Activated naive CD4-positive, alpha-beta T cell treated with anti-CD3 and anti-CD28 coated beads, Interleukin-2, amount 10 ng/mL, durations not matched to agents 7 days and 5 days (primary cell): ENCODE data around the gene TREM2.
"Not testable (repeated sequence)": the region's sequence is repeated elsewhere in the genome, so short reads cannot be mapped to it uniquely, and the experiment has no call there.

Source experiments
- CTCF ChIA-PET: fragments of 350-600 bp; sonication (Branson Sonifier 250); formaldehyde crosslinking; loops from one replicate; lab custom pipeline; 2021; ENCODE audit warnings: antibody characterized with exemption; lab: Charles Lee
- DNase-seq: peaks from one replicate; pipeline ENCODE4 v3.0.0-alpha.2; 2020
- H3K27ac Mint-ChIP-seq: one replicate; pipeline ENCODE4 v1.8.0; 2021; ENCODE audit warnings: mild to moderate bottlenecking, moderate library complexity, mixed read lengths
- H3K27me3 Mint-ChIP-seq: one replicate; pipeline ENCODE4 v1.8.0; 2021; ENCODE audit warnings: mild to moderate bottlenecking, mixed read lengths
- H3K36me3 Mint-ChIP-seq: one replicate; pipeline ENCODE4 v1.8.0; 2021; ENCODE audit warnings: mixed read lengths
- H3K4me1 Mint-ChIP-seq: one replicate; pipeline ENCODE4 v1.8.0; 2021; ENCODE audit warnings: mixed read lengths
- H3K4me3 Mint-ChIP-seq: one replicate; pipeline ENCODE4 v1.8.0; 2021; ENCODE audit warnings: mild to moderate bottlenecking, moderate library complexity, mixed read lengths
- H3K9me3 Mint-ChIP-seq: one replicate; pipeline ENCODE4 v1.8.0; 2021; ENCODE audit warnings: mixed read lengths

Gene TREM2

DNA sequence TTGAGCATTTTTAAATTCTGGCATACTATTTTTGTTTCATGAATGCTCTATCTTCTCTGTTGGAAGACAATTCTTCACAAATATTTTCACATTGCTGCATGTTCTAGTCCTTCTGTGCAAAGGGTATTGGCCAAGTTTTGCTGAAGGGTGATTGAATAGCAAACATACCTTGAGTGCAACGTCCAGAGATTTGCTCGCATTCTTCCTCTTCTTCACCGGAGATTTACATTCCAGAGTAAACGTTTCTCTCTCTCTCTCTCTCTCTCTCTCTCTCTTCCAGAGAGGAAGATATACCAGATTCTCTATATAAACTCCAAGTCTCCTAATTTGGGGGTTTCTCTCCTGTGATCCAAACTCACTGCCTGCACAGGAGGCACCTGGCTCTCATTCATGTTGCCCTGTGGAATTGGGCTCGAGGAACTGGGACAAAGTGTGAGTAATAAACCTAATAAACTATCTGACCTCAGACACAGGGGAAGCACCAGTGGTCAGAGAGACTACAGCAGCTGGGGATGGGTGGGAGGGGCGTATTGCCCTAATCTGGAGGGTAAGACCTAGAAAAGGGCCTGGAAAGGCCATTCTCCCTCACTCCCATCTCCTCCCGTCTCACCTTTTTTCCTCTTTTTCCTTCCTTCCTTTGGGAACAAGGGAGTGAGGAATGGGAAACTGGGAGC is 7.6 kb downstream of the TREM2 start:
- no peaks in the 10 kb centered on the region for H3K36me3 Mint-ChIP-seq
- H3K27me3 Mint-ChIP-seq = peaks cover 61% of the 10 kb centered on the region
- peaks cover 12% of the 10 kb centered on the region for H3K4me1 Mint-ChIP-seq
- H3K9me3 Mint-ChIP-seq = no peaks in the 10 kb centered on the region
- DNase-seq = no peak
- no peak overlapping the region for H3K4me3 Mint-ChIP-seq
- H3K27ac Mint-ChIP-seq = peak overlapping the region; percentile 19
- CTCF ChIA-PET = no interaction called here

DNA sequence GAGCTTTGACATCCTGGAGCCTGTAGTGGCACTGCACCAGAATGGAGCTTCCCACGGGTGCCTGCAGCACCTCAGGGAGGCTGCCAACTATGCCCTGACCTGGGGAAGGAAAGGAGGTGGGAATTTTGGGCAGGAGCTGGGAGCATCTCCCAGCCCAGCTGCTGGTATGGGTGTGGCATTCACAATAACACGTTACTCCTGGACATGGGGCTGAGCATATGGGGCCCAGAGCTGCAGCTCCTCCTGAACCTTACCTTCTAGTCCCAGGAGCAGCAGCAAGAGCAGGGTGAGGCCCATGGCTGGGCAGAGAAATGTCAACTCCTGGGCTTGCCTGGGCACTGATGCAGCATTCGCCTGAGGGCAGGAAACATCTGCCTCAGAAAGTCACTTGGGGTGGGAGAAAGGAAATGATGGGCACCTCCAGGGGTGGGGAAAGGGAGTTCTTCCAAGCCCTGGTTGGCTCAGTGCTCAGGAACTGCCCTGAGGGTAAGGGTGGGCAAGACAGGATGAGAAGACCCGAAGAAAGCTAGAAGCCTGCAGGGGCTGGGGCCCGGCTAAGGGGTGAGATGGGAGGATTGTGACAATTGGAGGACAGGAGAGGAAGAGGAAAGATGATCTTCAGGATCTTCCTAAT is 8.8 kb downstream of the TREM2 start, which contains the start of gene TREML1:
TSS of gene TREML1 (minus strand) at position 356 of the 634 bp plus-strand sequence. CDS start at position 297, 59 bp downstream.
- no peaks in the 10 kb centered on the region for H3K9me3 Mint-ChIP-seq
- DNase-seq = no peak
- no peak within 1 kb of the TSS for H3K27ac Mint-ChIP-seq
- no peak within 1 kb of the TSS for H3K4me3 Mint-ChIP-seq
- CTCF ChIA-PET = interaction anchor here (1.0 kb wide), 1 partner anchor 20 kb away, joined by 3 read pairs; no protein-coding TSS in a partner anchor
- peaks cover 53% of the 10 kb centered on the region for H3K27me3 Mint-ChIP-seq
- H3K36me3 Mint-ChIP-seq = no peaks in the 10 kb centered on the region
- H3K4me1 Mint-ChIP-seq = peaks cover 12% of the 10 kb centered on the region

DNA sequence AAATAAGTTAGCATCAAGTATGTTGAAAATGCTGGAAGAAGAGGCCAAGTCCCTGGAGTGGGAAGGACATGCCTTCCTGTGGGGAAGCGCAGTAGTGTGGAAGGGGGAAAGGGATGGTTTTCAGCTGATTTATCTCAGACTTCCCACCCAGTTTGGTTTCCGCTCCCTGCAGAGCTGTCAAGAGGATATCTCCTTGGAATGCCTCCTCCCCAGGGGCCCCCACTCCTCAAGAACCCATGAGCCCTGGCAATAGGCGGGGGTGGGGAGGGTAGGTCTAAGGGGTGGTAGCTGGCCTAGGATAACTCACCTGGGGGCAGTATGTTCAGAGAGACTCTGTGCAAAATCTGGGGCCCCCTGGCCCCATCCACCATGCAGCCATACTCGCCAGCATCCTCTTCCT is 9.5 kb downstream of the TREM2 start:
- CTCF ChIA-PET = interaction anchor here (1.0 to 1.1 kb wide), 2 partner anchors 21 to 167 kb away, joined by 3 read pairs; no protein-coding TSS in a partner anchor
- DNase-seq = no peak
- H3K27me3 Mint-ChIP-seq = peaks cover 47% of the 10 kb centered on the region
- no peak overlapping the region for H3K4me3 Mint-ChIP-seq
- no peaks in the 10 kb centered on the region for H3K9me3 Mint-ChIP-seq
- H3K36me3 Mint-ChIP-seq = peaks cover 3% of the 10 kb centered on the region
- no peak overlapping the region for H3K27ac Mint-ChIP-seq
- peaks cover 18% of the 10 kb centered on the region for H3K4me1 Mint-ChIP-seq

DNA sequence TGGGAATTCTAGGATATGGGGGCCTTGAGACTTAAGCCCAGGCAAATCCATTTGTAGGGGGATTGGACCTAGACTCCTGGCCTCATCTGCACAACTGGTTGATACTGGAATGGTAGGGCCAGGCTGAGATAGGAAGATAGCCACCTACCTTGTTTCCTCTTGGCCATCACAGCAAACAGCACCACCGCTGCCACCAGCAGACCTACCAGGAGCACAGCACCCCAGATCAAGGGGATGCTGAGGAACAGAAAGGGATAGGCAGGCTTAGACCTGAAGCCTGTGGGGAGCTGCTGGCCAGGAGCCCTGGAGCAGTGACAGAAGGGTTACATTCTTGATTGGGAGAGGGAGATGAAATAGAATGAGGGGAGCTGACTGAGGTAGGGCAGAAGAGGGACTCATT is 12.2 kb downstream of the TREM2 start:
- no peaks in the 10 kb centered on the region for H3K9me3 Mint-ChIP-seq
- peaks cover 22% of the 10 kb centered on the region for H3K27me3 Mint-ChIP-seq
- H3K36me3 Mint-ChIP-seq = peaks cover 5% of the 10 kb centered on the region
- CTCF ChIA-PET = no interaction called here
- DNase-seq = no peak
- H3K27ac Mint-ChIP-seq = no peak overlapping the region
- no peak overlapping the region for H3K4me3 Mint-ChIP-seq
- H3K4me1 Mint-ChIP-seq = peaks cover 36% of the 10 kb centered on the region

DNA sequence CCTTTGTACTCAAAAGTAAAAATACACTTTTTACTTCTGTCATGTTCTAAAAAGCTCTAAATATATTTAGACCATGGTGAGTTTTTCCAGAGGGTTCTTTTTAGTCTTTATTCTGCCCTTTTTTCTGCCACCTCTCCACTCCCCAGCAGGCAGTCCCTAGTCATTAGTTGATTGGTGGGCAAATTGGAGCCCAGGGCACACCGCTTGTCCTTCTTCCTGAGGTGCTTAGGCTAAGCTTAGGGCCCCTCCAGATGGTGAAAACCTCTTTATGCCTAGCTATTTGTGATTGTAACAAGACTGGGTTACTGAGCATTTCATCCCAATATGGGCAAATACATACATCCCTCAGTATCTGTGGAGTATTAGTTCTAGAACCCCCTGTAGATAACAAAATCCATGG is 15.0 kb downstream of the TREM2 start:
- CTCF ChIA-PET = no interaction called here
- peaks cover 32% of the 10 kb centered on the region for H3K4me1 Mint-ChIP-seq
- peaks cover 6% of the 10 kb centered on the region for H3K36me3 Mint-ChIP-seq
- peak overlapping the region; percentile 40 for H3K4me3 Mint-ChIP-seq
- peaks cover 4% of the 10 kb centered on the region for H3K27me3 Mint-ChIP-seq
- H3K9me3 Mint-ChIP-seq = no peaks in the 10 kb centered on the region
- peak overlapping the region; percentile 64 for H3K27ac Mint-ChIP-seq
- DNase-seq = no peak

DNA sequence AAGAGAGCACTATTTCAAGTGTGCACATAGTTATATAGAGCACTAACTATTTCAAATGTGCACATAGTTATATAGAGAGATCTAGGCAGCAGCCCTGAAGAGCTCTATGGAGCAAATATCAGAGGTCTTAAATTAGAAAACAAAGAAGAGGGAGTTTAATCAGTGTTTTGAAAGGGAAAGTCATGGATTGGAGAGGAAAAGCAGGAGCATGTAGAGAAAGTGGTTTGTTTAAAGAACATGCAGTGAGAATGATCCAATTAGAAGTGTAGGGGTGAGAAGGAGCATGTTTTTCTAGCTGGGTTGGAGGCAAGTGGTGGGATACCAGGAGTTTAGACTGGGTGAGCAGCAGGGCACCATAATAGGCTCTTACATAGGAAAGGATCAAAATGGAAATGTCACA is 26.0 kb downstream of the TREM2 start:
- CTCF ChIA-PET = no interaction called here
- no peak for DNase-seq
- Mint-ChIP-seq H3K27me3 (no peaks in the 10 kb centered on the region), H3K4me1 (peaks cover 3% of the 10 kb centered on the region), H3K36me3 (no peaks in the 10 kb centered on the region), H3K9me3 (no peaks in the 10 kb centered on the region), H3K27ac (no peak overlapping the region), H3K4me3 (no peak overlapping the region)

DNA sequence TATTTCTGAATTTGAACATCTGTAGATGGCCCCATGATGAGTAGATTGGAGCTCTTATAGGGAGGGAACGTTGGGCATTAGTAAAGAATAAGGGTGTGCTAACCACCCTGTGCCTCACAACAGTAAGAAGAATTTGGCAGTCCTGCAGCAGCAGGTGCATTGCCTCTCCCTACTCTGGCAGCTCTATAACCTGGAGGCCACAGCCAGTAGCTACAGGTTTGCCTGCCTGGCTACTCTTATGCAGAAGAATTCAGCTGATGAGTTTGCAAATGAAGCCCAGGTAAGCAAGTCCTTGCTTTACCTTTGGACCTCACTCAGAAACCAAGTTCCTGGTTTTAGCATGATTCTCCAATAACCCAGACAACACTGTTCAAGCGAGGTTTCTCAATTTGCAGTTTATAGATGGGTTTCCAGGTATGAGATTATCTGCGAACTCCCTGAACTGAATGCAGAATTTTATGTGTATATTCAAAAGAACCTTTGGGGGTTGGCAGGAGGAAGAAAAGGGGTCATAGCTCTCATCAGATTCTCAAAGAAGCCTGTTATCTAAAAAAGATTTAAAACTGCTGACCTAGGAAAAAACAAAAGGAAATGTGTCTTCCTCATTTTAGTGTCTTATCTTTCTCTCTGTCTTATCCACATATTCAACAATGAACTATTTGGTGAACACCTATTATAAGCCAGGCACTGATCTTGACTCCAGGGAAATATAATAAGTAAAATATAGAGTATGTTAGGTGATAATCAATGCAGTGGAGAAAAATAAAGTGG is 27.7 kb downstream of the TREM2 start:
- no peak for DNase-seq
- Mint-ChIP-seq H3K9me3 (no peaks in the 10 kb centered on the region), H3K4me1 (peaks cover 3% of the 10 kb centered on the region), H3K27ac (no peak overlapping the region), H3K27me3 (no peaks in the 10 kb centered on the region), H3K4me3 (no peak overlapping the region), H3K36me3 (no peaks in the 10 kb centered on the region)
- CTCF ChIA-PET = no interaction called here

DNA sequence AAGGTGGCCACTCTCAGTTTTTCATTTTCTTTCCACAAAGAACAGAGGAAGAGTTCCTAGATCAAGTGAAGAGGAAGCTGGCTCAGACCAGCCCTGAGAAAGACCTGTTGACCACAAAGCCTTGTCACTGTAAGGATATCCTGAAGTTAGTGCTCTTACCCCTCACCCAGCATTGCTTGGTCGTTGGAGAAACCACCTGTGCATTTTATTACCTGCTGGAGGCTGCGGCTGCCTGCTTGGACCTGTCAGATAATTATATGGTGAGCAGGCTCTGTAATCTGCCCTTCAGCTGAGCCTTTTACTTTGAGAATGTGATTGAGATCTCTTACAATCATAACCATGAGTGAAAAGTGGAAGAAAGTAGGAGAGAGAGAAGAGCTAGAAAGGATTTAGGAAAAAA is 30.7 kb downstream of the TREM2 start:
- CTCF ChIA-PET = no interaction called here
- Mint-ChIP-seq H3K27me3 (no peaks in the 10 kb centered on the region), H3K9me3 (no peaks in the 10 kb centered on the region), H3K36me3 (no peaks in the 10 kb centered on the region), H3K27ac (no peak overlapping the region), H3K4me3 (no peak overlapping the region), H3K4me1 (peaks cover 3% of the 10 kb centered on the region)
- no peak for DNase-seq

DNA sequence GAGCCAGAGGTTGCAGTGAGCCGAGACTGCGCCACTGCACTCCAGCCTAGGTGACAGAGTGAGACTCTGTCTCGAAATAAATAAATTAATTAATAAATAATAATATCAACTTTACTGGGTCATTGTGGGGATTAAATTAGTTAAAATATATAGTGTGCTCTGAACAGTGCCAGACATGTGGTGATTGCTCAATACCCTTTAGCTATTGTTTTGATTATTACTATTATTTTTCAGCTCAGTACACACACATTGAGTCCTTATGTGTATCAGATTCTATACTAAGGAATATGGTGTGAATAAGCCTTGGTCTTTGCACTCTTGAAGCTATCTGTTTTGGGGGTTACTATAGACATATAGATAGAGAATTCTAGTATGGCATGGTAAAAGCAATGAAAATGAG is 37.6 kb downstream of the TREM2 start:
- no peaks in the 10 kb centered on the region for H3K36me3 Mint-ChIP-seq
- CTCF ChIA-PET = interaction anchor here (1.0 kb wide), 1 partner anchor 57 kb away, joined by 3 read pairs; no protein-coding TSS in a partner anchor
- no peak for DNase-seq
- no peaks in the 10 kb centered on the region for H3K9me3 Mint-ChIP-seq
- H3K27ac Mint-ChIP-seq = no peak overlapping the region
- no peaks in the 10 kb centered on the region for H3K4me1 Mint-ChIP-seq
- no peaks in the 10 kb centered on the region for H3K27me3 Mint-ChIP-seq
- H3K4me3 Mint-ChIP-seq = no peak overlapping the region

DNA sequence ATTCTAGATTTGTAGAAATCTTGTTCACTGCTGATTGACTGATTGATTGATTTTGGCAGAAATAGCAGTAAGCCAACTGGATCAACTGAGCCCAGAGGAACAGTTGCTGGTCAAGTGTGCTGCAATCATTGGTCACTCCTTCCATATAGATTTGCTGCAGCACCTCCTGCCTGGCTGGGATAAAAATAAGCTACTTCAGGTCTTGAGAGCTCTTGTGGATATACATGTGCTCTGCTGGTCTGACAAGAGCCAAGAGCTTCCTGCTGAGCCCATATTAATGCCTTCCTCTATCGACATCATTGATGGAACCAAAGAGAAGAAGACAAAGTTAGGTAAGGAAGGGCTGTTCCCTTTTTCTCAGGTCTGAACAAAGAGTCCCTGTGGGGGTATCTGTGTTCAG is 40.0 kb downstream of the TREM2 start:
- Mint-ChIP-seq H3K4me3 (no peak overlapping the region), H3K27me3 (no peaks in the 10 kb centered on the region), H3K36me3 (no peaks in the 10 kb centered on the region), H3K9me3 (no peaks in the 10 kb centered on the region), H3K4me1 (no peaks in the 10 kb centered on the region), H3K27ac (no peak overlapping the region)
- CTCF ChIA-PET = no interaction called here
- no peak for DNase-seq

DNA sequence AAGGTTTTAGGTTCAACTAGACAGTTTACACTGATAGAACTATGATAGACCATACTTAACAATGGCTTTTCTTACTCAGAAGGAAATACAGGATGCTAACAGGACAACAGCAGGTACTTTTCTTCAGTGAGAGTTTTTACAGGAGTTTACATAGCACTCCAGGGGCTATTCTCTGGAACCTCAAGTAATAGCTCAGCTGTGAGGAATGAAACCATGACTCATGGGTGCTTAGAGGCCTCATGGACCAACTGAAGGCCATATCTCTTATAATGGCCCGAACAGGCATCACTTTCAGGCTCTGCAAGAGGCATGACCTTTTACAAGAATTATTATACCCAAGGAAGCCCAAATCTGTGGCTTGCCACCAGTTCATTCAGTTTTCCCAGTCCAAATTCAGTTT is 40.5 kb downstream of the TREM2 start:
- no peaks in the 10 kb centered on the region for H3K4me1 Mint-ChIP-seq
- DNase-seq = no peak
- no peaks in the 10 kb centered on the region for H3K36me3 Mint-ChIP-seq
- no peak overlapping the region for H3K27ac Mint-ChIP-seq
- CTCF ChIA-PET = no interaction called here
- no peaks in the 10 kb centered on the region for H3K9me3 Mint-ChIP-seq
- no peak overlapping the region for H3K4me3 Mint-ChIP-seq
- H3K27me3 Mint-ChIP-seq = no peaks in the 10 kb centered on the region

DNA sequence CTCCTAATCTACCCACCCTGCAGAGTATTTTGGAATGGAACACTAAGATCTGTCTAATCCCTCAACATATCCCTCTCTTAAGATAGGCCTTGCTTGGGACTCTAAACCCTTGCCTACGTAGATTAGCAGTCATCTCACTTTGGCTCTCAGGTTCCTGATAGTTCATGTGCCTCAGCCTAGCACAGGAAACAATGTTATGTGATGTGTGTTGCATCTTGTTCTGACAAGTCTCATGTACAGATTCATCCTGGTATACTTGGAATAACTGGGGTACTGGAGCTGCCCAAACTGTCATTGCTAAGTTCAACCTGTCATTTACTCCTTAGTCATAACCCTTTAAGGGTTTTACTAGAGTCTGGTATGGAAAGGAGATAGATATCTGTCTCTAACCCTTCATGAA is 42.9 kb downstream of the TREM2 start:
- Mint-ChIP-seq H3K4me1 (no peaks in the 10 kb centered on the region), H3K27ac (no peak overlapping the region)
- CTCF ChIA-PET = no interaction called here

DNA sequence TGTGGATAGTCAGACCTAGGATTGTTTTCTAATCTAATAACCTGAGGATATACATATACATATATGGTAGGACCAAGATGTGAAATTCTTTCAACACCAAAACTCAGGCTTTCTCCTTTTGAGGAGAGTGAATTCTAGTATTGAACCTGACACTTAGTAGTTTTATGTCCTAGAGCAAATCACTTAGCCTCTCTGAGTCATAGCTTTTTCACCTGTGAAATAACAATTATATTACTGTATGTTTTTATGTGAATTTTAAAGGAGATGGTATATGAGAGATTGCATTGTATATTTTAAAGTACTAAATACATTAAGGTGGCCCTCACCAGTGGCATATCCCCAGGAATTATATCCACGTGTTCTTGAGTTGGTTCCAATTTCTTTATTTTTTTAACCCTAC is 43.4 kb downstream of the TREM2 start:
- Mint-ChIP-seq H3K9me3 (no peaks in the 10 kb centered on the region), H3K4me3 (no peak overlapping the region), H3K27ac (no peak overlapping the region), H3K27me3 (no peaks in the 10 kb centered on the region), H3K36me3 (no peaks in the 10 kb centered on the region), H3K4me1 (no peaks in the 10 kb centered on the region)
- DNase-seq = no peak
- CTCF ChIA-PET = no interaction called here

More for the DNA sequence above, 42.9 kb downstream of the TREM2 start:
- H3K9me3 Mint-ChIP-seq = no peaks in the 10 kb centered on the region
- DNase-seq = no peak
- no peaks in the 10 kb centered on the region for H3K36me3 Mint-ChIP-seq
- no peak overlapping the region for H3K4me3 Mint-ChIP-seq
- no peaks in the 10 kb centered on the region for H3K27me3 Mint-ChIP-seq

DNA sequence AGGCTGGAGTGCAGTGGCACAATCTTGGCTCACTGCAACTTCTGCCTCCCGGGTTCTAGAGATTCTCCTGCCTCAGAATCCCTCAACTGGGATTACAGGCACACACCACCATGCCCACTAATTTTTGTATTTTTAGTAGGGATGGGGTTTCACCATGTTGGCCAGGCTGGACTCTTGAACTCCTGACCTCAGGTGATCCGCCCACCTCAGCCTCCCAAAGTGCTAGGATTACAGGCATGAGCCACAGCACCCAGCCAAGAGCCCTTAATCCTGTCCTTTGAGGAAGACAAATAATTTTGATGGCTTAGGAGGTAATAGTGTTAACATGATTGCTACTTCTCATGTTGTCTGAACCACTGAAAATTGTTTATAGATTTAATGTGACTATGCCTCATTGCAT is 47.9 kb downstream of the TREM2 start:
- H3K9me3 Mint-ChIP-seq, H3K4me3 Mint-ChIP-seq, CTCF ChIA-PET, DNase-seq, H3K27ac Mint-ChIP-seq, H3K27me3 Mint-ChIP-seq, H3K4me1 Mint-ChIP-seq, H3K36me3 Mint-ChIP-seq: not testable (repeated sequence)
